HG03571 (cell line): Measurements from ENCODE around the gene WIPF3.
A peak's percentile ranks its signal among the peaks of the same experiment; 100 is the strongest.

Experiments
- ATAC-seq: cut with Tn5 transposase; IDR thresholded peaks from one replicate; pipeline ENCODE4 v1.9.1; 2021; ENCODE audit not compliant: unreplicated experiment

Gene WIPF3

GRCh38 chr7:29808075-29808801, 1.9 kb downstream of the WIPF3 start:
- no peak for ATAC-seq

- no peak for ATAC-seq
These were observed 3.3 kb downstream of the WIPF3 start for GRCh38 chr7:29809533-29810155.

- no peak for ATAC-seq
These were observed 4.0 kb downstream of the WIPF3 start for GRCh38 chr7:29810297-29810696.

GRCh38 chr7:29810813-29811482, 4.6 kb downstream of the WIPF3 start:
- ATAC-seq: no peak

- no peak for ATAC-seq
These were observed 5.3 kb downstream of the WIPF3 start for GRCh38 chr7:29811586-29811985.

GRCh38 chr7:29812185-29812876, 6.0 kb downstream of the WIPF3 start:
- ATAC-seq: no peak

GRCh38 chr7:29815181-29816105, 9.1 kb downstream of the WIPF3 start:
- no peak for ATAC-seq

GRCh38 chr7:29818308-29818707, 12.0 kb downstream of the WIPF3 start:
- ATAC-seq: no peak

GRCh38 chr7:29825775-29826529, 19.6 kb downstream of the WIPF3 start:
- ATAC-seq: peak; percentile 62

- ATAC-seq: no peak
These were observed 20.2 kb downstream of the WIPF3 start for GRCh38 chr7:29826530-29826822.

- no peak for ATAC-seq
These were observed 20.6 kb downstream of the WIPF3 start for GRCh38 chr7:29826904-29827303.

GRCh38 chr7:29831705-29832104, 25.4 kb downstream of the WIPF3 start:
- no peak for ATAC-seq

- ATAC-seq: no peak
These were observed 27.6 kb downstream of the WIPF3 start for GRCh38 chr7:29833929-29834328.

GRCh38 chr7:29835718-29836117, 29.4 kb downstream of the WIPF3 start:
- ATAC-seq: no peak

GRCh38 chr7:29839302-29839701, 33.0 kb downstream of the WIPF3 start:
- no peak for ATAC-seq

GRCh38 chr7:29839921-29840320, 33.6 kb downstream of the WIPF3 start:
- no peak for ATAC-seq

GRCh38 chr7:29840701-29841100, 34.4 kb downstream of the WIPF3 start:
- ATAC-seq: no peak

- ATAC-seq: no peak
These were observed 35.8 kb downstream of the WIPF3 start for GRCh38 chr7:29841926-29842701.

GRCh38 chr7:29843093-29843492, 36.8 kb downstream of the WIPF3 start:
- no peak for ATAC-seq
